Psoas muscle (tissue), 8 donors: ENCODE measurements around the gene SMARCAD1. TPM values are rescaled to one million over a fixed set of nuclear protein-coding genes. Genes with fewer than 3 reads are reported as not detected.

Source experiments
- ATAC-seq, 4 donors: fragments of 200-7000 bp; cut with Tn5 transposase; one replicate each; pipeline ENCODE4 v1.9.1; 2020; ENCODE audit warnings: moderate library complexity in 3 of 4, mild to moderate bottlenecking in 2 of 4
- DNase-seq, 2 donors: peaks; one replicate each; pipeline ENCODE4 v3.0.0-alpha.2; 2020
- H3K27ac ChIP-seq: fragments of 200-600 bp; one replicate; pipeline ENCODE4 v1.8.0; 2022
- H3K27me3 ChIP-seq, 3 donors: fragments of 200-600 bp in 1 of 3; one replicate each; pipeline versions ENCODE4 v1.6.1 to v1.8.0; 2013 to 2022; ENCODE audit warnings: low read length in 2 of 3, mild to moderate bottlenecking in 2 of 3, moderate library complexity in 1 of 3; ENCODE audit not compliant: insufficient read depth in 3 of 3
- H3K36me3 ChIP-seq, 2 donors: fragments of 200-600 bp in 1 of 2; one replicate each; pipeline versions ENCODE4 v1.6.1 to v1.8.0; 2013 to 2022; ENCODE audit warnings: low read depth in 1 of 2, mild to moderate bottlenecking in 1 of 2, moderate library complexity in 1 of 2; ENCODE audit not compliant: insufficient read depth in 1 of 2
- H3K4me1 ChIP-seq: fragments of 200-600 bp; one replicate; pipeline ENCODE4 v1.8.0; 2022
- H3K4me3 ChIP-seq: fragments of 200-600 bp; one replicate; pipeline ENCODE4 v1.8.0; 2022; ENCODE audit warnings: mild to moderate bottlenecking
- H3K9me3 ChIP-seq: fragments of 200-600 bp; one replicate; pipeline ENCODE4 v1.8.0; 2022
- WGBS, 3 donors: extraction: QIAGEN DNeasy Blood & Tissue Kit; methylation state at CpG; one replicate each; pipeline versions ENCODE4 v1.1.6 to v1.1.7; 2013; 5-methylcytosine and 5-hydroxymethylcytosine counted together
- intact Hi-C, 2 donors: fragments of 100-400 bp; cut with DNase I; formaldehyde crosslinking; loops; one replicate each; pipeline versions ENCODE4 v1.11.0 to v1.14.2; 2022
- polyA plus RNA-seq, 3 donors: library from polyadenylated mRNA; stranded (reverse); fragments of 200-250 nt; gene quantifications; one replicate each; pipeline ENCODE4 v1.2.3, GENCODE V29; 2013
- total RNA-seq, 4 donors: library from RNA; stranded (reverse); fragmentation: NEBNext Ultra II Directional in 2 of 4; extraction: Animal tissue kit (Norgen Biotek cat#: 25700) in 2 of 4; gene quantifications; one replicate each; pipeline versions ENCODE4 v1.2.1 to v1.2.4, GENCODE V29; 2021 to 2023
- TF ChIP-seq, protein P1 (sequence below): fragments of 200-600 bp; IDR thresholded peaks from one replicate; pipeline ENCODE4 v1.8.0; 2022; ENCODE audit warnings: antibody characterized with exemption
- donor health status: healthy with polysubstance abuse.
- donor health status: DM: no; HTN: no; CAD: no; lungs with moderate emphysema.
- donor health status: Bipolar disorder and iron deficiency.
- donor health status: healthy.
- donor health status: DM: yes; HTN: yes; CAD: no.
- donor health status: DM: no; HTN: no; CAD: no.
- donor health status: DM: no; HTN: no; CAD: no.
- donor health status: DM: yes; HTN: yes; CAD: no.

SMARCAD1 gene
- total and polyA plus RNA-seq, 7 donors: 5.0 to 10.5 (median 8.1) TPM

DNA sequence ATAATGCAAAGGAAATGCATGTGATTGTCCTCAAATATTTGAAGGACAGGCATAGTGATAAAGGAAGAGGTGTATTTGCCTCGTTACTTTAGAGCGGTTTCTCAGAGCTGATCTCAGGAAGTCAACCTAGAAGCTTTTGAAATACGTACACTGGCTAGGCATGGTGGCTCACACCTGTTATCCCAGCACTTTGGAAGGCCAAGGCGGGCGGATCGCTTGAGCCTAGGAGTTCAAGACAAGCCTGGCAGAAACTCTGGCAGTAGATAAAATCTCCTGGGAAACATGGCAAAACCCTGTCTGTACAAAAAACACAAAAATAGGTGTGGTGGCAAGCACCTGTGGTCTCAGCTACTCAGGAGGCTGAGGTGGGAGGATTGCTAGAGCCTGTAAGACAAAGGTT, 24.9 kb downstream of the SMARCAD1 start:
- Histone ChIP-seq H3K9me3 (no peaks in the 10 kb centered on the region), H3K36me3 (peaks cover 0 to 49% of the 10 kb centered on the region in 2 donors), H3K27ac (no peak overlapping the region), H3K4me1 (no peaks in the 10 kb centered on the region), H3K4me3 (no peak overlapping the region), H3K27me3 (no peaks in the 10 kb centered on the region)
- ATAC-seq: no peak
- no peak for DNase-seq
- 97 to 98% (median 98%) methylated on average over 6 of the region's 6 CpGs for WGBS, 3 donors
- TF ChIP-seq, protein P1, sequence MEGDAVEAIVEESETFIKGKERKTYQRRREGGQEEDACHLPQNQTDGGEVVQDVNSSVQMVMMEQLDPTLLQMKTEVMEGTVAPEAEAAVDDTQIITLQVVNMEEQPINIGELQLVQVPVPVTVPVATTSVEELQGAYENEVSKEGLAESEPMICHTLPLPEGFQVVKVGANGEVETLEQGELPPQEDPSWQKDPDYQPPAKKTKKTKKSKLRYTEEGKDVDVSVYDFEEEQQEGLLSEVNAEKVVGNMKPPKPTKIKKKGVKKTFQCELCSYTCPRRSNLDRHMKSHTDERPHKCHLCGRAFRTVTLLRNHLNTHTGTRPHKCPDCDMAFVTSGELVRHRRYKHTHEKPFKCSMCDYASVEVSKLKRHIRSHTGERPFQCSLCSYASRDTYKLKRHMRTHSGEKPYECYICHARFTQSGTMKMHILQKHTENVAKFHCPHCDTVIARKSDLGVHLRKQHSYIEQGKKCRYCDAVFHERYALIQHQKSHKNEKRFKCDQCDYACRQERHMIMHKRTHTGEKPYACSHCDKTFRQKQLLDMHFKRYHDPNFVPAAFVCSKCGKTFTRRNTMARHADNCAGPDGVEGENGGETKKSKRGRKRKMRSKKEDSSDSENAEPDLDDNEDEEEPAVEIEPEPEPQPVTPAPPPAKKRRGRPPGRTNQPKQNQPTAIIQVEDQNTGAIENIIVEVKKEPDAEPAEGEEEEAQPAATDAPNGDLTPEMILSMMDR: no peak
- intact Hi-C loops: no loop called here

DNA sequence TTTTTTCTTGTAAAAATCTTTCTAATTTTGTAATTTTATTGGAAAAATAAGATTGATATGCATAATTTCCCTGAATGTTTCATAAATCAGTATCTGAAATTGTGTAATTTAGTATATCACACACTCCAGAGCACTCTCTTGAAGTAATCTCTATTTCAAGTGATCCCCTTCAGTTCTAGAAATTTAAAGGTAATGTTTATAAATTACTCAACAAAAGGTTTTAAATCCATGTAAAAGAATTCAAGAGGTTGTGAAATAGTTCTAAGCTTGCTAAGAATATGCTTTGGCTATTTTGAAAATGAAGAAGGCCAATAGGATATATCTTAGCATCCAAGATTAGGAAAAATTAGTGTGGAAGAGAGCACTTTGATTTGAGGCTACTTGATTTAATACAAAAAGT, 28.2 kb downstream of the SMARCAD1 start:
- intact Hi-C loops: no loop called here
- H3K4me3 ChIP-seq: no peak overlapping the region
- H3K27ac ChIP-seq: no peak overlapping the region
- ATAC-seq: no peak
- no peaks in the 10 kb centered on the region for H3K27me3 ChIP-seq
- H3K9me3 ChIP-seq: no peaks in the 10 kb centered on the region
- TF ChIP-seq, protein P1: no peak
- H3K36me3 ChIP-seq: peaks cover 0 to 71% of the 10 kb centered on the region in 2 donors
- DNase-seq: no peak
- H3K4me1 ChIP-seq: no peaks in the 10 kb centered on the region

DNA sequence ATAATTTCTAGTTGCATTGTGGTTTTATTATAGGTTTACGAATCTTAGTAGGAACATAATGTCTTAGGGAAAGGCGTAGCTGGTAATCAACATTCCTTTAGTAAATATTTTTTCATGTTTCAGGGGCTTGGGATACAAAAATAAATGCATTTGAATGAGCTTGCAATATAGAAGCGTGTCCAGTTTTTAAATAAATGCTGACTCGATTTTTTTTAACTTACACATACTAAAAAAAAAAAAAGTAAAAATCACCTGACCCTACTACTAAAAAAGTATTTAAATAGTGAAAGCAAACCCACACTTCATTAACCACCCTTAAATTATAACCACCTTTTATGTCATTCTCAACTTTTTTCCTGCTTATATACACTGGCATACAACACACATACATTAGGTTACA, 29.6 kb downstream of the SMARCAD1 start:
- H3K4me3 ChIP-seq: no peak overlapping the region
- peaks cover 1 to 85% of the 10 kb centered on the region in 2 donors for H3K36me3 ChIP-seq
- intact Hi-C loops: no loop called here
- H3K27ac ChIP-seq: no peak overlapping the region
- DNase-seq: no peak
- no peak for ATAC-seq
- whole genome bisulfite sequencing, 3 donors: 90 to 94% (median 91%) methylated on average over 4 of the region's 4 CpGs
- no peaks in the 10 kb centered on the region for H3K27me3 ChIP-seq
- H3K9me3 ChIP-seq: no peaks in the 10 kb centered on the region
- H3K4me1 ChIP-seq: no peaks in the 10 kb centered on the region
- TF ChIP-seq, protein P1: no peak

DNA sequence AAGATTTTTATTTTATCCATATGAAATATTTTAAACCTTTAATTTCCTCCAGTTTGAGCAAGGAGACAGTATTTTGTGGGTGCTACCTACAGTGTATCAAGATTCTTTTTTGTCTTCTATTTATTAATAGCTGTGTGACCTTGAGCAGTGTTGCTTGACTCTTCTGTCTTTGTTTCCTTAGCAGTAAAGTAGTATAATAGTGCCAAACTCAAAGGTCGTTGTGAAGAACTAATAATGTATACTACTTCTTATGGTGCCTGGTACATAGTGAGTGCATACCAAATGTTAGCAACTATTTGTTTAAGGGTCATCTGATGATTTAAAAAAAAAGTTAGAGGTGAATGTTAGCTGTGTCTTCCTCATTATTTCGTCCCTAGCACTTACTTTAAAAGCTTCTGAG, 30.5 kb downstream of the SMARCAD1 start:
- H3K4me1 ChIP-seq: no peaks in the 10 kb centered on the region
- peaks cover 6 to 94% of the 10 kb centered on the region in 2 donors for H3K36me3 ChIP-seq
- no peaks in the 10 kb centered on the region for H3K9me3 ChIP-seq
- H3K27ac ChIP-seq: no peak overlapping the region
- 68 to 73% (median 69%) methylated on average over 2 of the region's 2 CpGs for WGBS, 3 donors
- intact Hi-C loops: no loop called here
- no peak for ATAC-seq
- TF ChIP-seq, protein P1: no peak
- DNase-seq: no peak
- no peaks in the 10 kb centered on the region for H3K27me3 ChIP-seq
- H3K4me3 ChIP-seq: no peak overlapping the region

DNA sequence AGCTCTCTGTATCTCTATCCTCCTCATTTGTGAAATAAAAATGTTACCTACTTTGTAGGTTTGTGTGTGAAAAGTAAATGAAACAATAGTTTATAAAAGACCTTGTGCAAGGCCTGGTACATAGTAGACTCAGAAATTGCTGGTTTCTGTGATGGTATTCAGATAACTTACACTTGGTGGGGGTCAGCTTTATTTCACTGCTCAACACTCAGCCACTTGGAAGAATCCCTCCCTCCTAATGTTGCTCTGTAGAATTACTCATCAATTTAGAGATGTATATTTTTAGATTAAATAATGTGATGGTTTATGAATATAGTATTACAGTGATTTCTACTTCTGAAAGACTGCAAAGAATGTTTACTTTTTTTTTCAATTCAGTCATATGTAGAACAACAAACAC, 32.7 kb downstream of the SMARCAD1 start:
- DNase-seq: no peak
- intact Hi-C loops: no loop called here
- H3K4me3 ChIP-seq: no peak overlapping the region
- H3K9me3 ChIP-seq: no peaks in the 10 kb centered on the region
- H3K27ac ChIP-seq: no peak overlapping the region
- TF ChIP-seq, protein P1: no peak
- ATAC-seq: no peak
- peaks cover 7 to 96% of the 10 kb centered on the region in 2 donors for H3K36me3 ChIP-seq
- no peaks in the 10 kb centered on the region for H3K4me1 ChIP-seq
- no peaks in the 10 kb centered on the region for H3K27me3 ChIP-seq
